ENCODE data around the gene TM9SF3. TPM values are rescaled to one million over a fixed set of nuclear protein-coding genes. Genes with fewer than 3 reads are reported as not detected.

Gene TM9SF3
- total and polyA plus RNA-seq, 2 experiments from 2014 or later: 37.3 to 72.5 TPM

DNA sequence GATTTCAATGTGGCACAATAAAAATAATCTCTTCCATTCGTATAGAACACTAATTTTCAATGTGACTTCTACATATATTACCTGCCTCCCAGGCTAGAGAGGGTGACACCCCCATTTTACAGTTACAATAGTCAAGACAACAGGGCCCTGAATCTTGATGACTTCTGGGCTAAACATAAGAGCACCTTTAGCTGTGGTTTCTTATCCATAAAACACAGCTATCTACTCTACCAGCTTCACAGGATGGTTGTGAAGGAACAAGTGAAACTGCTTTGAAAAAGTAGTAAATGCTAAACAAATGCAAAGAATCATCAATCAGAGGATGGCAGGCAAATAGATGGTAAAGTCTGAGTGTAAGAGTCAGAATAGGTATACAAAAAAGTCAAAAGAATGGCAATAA, 69.5 kb downstream of the TM9SF3 start:
- Histone ChIP-seq H3K9me2 (ENCODE audit: insufficient read depth) (no peaks in the 10 kb centered on the region), H4K20me1 (replicated peaks; ENCODE audit: insufficient read depth) (peaks cover 4% of the 10 kb centered on the region), H3K4me2 (no peak overlapping the region), H3K79me2 (replicated peaks; ENCODE audit: insufficient read depth) (no peaks in the 10 kb centered on the region), H3K4me1 (ENCODE audit: insufficient read depth) (peaks cover 2% of the 10 kb centered on the region), H2AFZ (no peak overlapping the region), H3F3A (replicated peaks; ENCODE audit: low read depth) (no peaks in the 10 kb centered on the region), H3K27me3 (ENCODE audit: insufficient read depth) (peaks cover 31% of the 10 kb centered on the region), H3K36me3 (ENCODE audit: insufficient read depth) (no peaks in the 10 kb centered on the region), H3K27ac (ENCODE audit: low read depth) (no peak overlapping the region), H3K4me3 (no peak overlapping the region)
- DNase-seq (ENCODE audit: low spot score): no peak
- H3K9me3 Mint-ChIP-seq: no peaks in the 10 kb centered on the region; the same call in 2 of the 3 replicates
- H3K36me3 Mint-ChIP-seq (ENCODE audit: low read depth): peaks cover 10% of the 10 kb centered on the region; the same call in 1 of the 3 replicates
- H3K27ac Mint-ChIP-seq: no peak overlapping the region
- TF ChIP-seq, protein P1, sequence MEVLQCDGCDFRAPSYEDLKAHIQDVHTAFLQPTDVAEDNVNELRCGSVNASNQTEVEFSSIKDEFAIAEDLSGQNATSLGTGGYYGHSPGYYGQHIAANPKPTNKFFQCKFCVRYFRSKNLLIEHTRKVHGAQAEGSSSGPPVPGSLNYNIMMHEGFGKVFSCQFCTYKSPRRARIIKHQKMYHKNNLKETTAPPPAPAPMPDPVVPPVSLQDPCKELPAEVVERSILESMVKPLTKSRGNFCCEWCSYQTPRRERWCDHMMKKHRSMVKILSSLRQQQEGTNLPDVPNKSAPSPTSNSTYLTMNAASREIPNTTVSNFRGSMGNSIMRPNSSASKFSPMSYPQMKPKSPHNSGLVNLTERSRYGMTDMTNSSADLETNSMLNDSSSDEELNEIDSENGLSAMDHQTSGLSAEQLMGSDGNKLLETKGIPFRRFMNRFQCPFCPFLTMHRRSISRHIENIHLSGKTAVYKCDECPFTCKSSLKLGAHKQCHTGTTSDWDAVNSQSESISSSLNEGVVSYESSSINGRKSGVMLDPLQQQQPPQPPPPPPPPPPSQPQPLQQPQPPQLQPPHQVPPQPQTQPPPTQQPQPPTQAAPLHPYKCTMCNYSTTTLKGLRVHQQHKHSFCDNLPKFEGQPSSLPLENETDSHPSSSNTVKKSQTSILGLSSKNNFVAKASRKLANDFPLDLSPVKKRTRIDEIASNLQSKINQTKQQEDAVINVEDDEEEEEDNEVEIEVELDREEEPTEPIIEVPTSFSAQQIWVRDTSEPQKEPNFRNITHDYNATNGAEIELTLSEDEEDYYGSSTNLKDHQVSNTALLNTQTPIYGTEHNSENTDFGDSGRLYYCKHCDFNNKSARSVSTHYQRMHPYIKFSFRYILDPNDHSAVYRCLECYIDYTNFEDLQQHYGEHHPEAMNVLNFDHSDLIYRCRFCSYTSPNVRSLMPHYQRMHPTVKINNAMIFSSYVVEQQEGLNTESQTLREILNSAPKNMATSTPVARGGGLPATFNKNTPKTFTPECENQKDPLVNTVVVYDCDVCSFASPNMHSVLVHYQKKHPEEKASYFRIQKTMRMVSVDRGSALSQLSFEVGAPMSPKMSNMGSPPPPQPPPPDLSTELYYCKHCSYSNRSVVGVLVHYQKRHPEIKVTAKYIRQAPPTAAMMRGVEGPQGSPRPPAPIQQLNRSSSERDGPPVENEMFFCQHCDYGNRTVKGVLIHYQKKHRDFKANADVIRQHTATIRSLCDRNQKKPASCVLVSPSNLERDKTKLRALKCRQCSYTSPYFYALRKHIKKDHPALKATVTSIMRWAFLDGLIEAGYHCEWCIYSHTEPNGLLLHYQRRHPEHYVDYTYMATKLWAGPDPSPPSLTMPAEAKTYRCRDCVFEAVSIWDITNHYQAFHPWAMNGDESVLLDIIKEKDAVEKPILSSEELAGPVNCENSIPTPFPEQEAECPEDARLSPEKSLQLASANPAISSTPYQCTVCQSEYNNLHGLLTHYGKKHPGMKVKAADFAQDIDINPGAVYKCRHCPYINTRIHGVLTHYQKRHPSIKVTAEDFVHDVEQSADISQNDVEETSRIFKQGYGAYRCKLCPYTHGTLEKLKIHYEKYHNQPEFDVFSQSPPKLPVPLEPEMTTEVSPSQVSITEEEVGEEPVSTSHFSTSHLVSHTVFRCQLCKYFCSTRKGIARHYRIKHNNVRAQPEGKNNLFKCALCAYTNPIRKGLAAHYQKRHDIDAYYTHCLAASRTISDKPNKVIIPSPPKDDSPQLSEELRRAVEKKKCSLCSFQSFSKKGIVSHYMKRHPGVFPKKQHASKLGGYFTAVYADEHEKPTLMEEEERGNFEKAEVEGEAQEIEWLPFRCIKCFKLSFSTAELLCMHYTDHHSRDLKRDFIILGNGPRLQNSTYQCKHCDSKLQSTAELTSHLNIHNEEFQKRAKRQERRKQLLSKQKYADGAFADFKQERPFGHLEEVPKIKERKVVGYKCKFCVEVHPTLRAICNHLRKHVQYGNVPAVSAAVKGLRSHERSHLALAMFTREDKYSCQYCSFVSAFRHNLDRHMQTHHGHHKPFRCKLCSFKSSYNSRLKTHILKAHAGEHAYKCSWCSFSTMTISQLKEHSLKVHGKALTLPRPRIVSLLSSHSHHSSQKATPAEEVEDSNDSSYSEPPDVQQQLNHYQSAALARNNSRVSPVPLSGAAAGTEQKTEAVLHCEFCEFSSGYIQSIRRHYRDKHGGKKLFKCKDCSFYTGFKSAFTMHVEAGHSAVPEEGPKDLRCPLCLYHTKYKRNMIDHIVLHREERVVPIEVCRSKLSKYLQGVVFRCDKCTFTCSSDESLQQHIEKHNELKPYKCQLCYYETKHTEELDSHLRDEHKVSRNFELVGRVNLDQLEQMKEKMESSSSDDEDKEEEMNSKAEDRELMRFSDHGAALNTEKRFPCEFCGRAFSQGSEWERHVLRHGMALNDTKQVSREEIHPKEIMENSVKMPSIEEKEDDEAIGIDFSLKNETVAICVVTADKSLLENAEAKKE (CRISPR knock-in tag; IDR thresholded peaks at IDR 0.05): no peak
- no peak for TF ChIP-seq EZH2phosphoT487 (IDR thresholded peaks at IDR 0.05; ENCODE audit: unreplicated experiment)
- TF ChIP-seq ZNF331 (CRISPR knock-in tag; IDR thresholded peaks at IDR 0.05; ENCODE audit: low read depth): no peak
- TF ChIP-seq POLR2AphosphoS5 (IDR thresholded peaks at IDR 0.05; ENCODE audit: low read depth): no peak
- TF ChIP-seq, protein P2, sequence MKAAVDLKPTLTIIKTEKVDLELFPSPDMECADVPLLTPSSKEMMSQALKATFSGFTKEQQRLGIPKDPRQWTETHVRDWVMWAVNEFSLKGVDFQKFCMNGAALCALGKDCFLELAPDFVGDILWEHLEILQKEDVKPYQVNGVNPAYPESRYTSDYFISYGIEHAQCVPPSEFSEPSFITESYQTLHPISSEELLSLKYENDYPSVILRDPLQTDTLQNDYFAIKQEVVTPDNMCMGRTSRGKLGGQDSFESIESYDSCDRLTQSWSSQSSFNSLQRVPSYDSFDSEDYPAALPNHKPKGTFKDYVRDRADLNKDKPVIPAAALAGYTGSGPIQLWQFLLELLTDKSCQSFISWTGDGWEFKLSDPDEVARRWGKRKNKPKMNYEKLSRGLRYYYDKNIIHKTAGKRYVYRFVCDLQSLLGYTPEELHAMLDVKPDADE (IDR thresholded peaks at IDR 0.05): no peak
- TF ChIP-seq JUNB (IDR thresholded peaks at IDR 0.05; ENCODE audit: unreplicated experiment): no peak
- no peak for TF ChIP-seq ZNF114 (CRISPR knock-in tag; IDR thresholded peaks at IDR 0.05)
- TF ChIP-seq EZH2 (IDR thresholded peaks at IDR 0.05; ENCODE audit: low read depth, unreplicated experiment): no peak
- TF ChIP-seq, protein P3, sequence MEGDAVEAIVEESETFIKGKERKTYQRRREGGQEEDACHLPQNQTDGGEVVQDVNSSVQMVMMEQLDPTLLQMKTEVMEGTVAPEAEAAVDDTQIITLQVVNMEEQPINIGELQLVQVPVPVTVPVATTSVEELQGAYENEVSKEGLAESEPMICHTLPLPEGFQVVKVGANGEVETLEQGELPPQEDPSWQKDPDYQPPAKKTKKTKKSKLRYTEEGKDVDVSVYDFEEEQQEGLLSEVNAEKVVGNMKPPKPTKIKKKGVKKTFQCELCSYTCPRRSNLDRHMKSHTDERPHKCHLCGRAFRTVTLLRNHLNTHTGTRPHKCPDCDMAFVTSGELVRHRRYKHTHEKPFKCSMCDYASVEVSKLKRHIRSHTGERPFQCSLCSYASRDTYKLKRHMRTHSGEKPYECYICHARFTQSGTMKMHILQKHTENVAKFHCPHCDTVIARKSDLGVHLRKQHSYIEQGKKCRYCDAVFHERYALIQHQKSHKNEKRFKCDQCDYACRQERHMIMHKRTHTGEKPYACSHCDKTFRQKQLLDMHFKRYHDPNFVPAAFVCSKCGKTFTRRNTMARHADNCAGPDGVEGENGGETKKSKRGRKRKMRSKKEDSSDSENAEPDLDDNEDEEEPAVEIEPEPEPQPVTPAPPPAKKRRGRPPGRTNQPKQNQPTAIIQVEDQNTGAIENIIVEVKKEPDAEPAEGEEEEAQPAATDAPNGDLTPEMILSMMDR (conservative IDR thresholded peaks at IDR 0.05; ENCODE audit: low read depth in 2 of 2): no peak
- TF ChIP-seq, protein P4, sequence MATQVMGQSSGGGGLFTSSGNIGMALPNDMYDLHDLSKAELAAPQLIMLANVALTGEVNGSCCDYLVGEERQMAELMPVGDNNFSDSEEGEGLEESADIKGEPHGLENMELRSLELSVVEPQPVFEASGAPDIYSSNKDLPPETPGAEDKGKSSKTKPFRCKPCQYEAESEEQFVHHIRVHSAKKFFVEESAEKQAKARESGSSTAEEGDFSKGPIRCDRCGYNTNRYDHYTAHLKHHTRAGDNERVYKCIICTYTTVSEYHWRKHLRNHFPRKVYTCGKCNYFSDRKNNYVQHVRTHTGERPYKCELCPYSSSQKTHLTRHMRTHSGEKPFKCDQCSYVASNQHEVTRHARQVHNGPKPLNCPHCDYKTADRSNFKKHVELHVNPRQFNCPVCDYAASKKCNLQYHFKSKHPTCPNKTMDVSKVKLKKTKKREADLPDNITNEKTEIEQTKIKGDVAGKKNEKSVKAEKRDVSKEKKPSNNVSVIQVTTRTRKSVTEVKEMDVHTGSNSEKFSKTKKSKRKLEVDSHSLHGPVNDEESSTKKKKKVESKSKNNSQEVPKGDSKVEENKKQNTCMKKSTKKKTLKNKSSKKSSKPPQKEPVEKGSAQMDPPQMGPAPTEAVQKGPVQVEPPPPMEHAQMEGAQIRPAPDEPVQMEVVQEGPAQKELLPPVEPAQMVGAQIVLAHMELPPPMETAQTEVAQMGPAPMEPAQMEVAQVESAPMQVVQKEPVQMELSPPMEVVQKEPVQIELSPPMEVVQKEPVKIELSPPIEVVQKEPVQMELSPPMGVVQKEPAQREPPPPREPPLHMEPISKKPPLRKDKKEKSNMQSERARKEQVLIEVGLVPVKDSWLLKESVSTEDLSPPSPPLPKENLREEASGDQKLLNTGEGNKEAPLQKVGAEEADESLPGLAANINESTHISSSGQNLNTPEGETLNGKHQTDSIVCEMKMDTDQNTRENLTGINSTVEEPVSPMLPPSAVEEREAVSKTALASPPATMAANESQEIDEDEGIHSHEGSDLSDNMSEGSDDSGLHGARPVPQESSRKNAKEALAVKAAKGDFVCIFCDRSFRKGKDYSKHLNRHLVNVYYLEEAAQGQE (IDR thresholded peaks at IDR 0.05; ENCODE audit: unreplicated experiment): no peak
- no peak for ATAC-seq
- H3K27me3 Mint-ChIP-seq (ENCODE audit: insufficient read depth, low read depth, poor library complexity): peaks cover 15% of the 10 kb centered on the region
- H3K4me1 Mint-ChIP-seq: peaks cover 5% of the 10 kb centered on the region
- H3K4me3 Mint-ChIP-seq: no peak overlapping the region

All from GM23338 (cell line).